Pancreas (tissue), 10 donors: Measurements from ENCODE around the gene TCF4. TPM values are rescaled to one million over a fixed set of nuclear protein-coding genes. Genes with fewer than 3 reads are reported as not detected.
A peak's percentile ranks its signal among the peaks of the same experiment; 100 is the strongest.

Source experiments
- ATAC-seq, 4 donors: fragments of 200-7000 bp; cut with Tn5 transposase; one replicate each; pipeline versions ENCODE4 v1.8.0 to v1.9.1; 2020; ENCODE audit warnings: mild to moderate bottlenecking in 4 of 4, moderate library complexity in 4 of 4
- DNase-seq, 6 donors: peaks; one replicate each; pipeline ENCODE4 v3.0.0-alpha.2; 2020
- FAIRE-seq: peaks from 2 replicates; lab custom pipeline; 2012; peaks lifted over from hg19 to GRCh38; lab: Jason Lieb, UNC
- H3K27ac ChIP-seq, 4 donors: fragments of 200-600 bp; sonication (generic); 1 replicate in 3 of 4; 2 replicates in 1 of 4; pipeline versions ENCODE4 v1.5.0 to v1.8.0; 2020
- H3K27me3 ChIP-seq, 4 donors: fragments of 200-600 bp; one replicate each; pipeline ENCODE4 v1.8.0; 2021
- H3K36me3 ChIP-seq, 3 donors: fragments of 200-600 bp; sonication (generic) in 1 of 3; one replicate each; pipeline versions ENCODE4 v1.5.0 to v1.8.0; 2020 to 2021
- H3K4me1 ChIP-seq, 3 donors: fragments of 200-600 bp; one replicate each; pipeline ENCODE4 v1.8.0; 2021
- H3K4me3 ChIP-seq, 4 donors: fragments of 200-600 bp; sonication (generic) in 2 of 4; one replicate each; pipeline versions ENCODE4 v1.5.0 to v1.8.0; 2020 to 2021
- H3K9me3 ChIP-seq, 4 donors: fragments of 200-600 bp; one replicate each; pipeline ENCODE4 v1.8.0; 2021
- CTCF ChIP-seq, 4 donors: fragments of 200-600 bp; sonication (generic) in 3 of 4; IDR thresholded peaks; one replicate each; pipeline versions ENCODE4 v1.5.0 to v1.8.0; 2021; ENCODE audit warnings: antibody characterized with exemption in 4 of 4
- WGBS, 2 donors: extraction: QIAGEN DNeasy Blood & Tissue Kit; methylation state at CpG; one replicate each; pipeline ENCODE4 v1.1.7; 2013; 5-methylcytosine and 5-hydroxymethylcytosine counted together
- intact Hi-C, 3 donors: fragments of 100-400 bp; cut with DNase I; formaldehyde crosslinking; loops; one replicate each; pipeline versions ENCODE4 v1.11.1 to v1.14.2; 2022
- polyA plus RNA-seq, 2 donors: library from polyadenylated mRNA; stranded (reverse); fragments of 200-250 nt; gene quantifications; one replicate each; pipeline ENCODE4 v1.2.3, GENCODE V29; 2013
- total RNA-seq, 6 donors: library from RNA; stranded (reverse); fragmentation: NEBNext Ultra II Directional in 4 of 6; extraction: Animal tissue kit (Norgen Biotek cat#: 25700) in 4 of 6; gene quantifications; one replicate each; pipeline versions ENCODE4 v1.2.1 to v1.2.4, GENCODE V29; 2021 to 2023
- donor health status: healthy with polysubstance abuse.
- donor health status: DM: no; HTN: no; CAD: no; lungs with moderate emphysema.
- donor health status: DM: no; HTN: no; CAD: no.
- donor health status: control.
- donor health status: control.
- donor health status: Bipolar disorder and iron deficiency.
- donor health status: DM: yes; HTN: yes; CAD: no.
- donor health status: DM: no; HTN: no; CAD: no.
- donor health status: DM: no; HTN: no; CAD: no.
- donor health status: DM: yes; HTN: yes; CAD: no.

TCF4 gene
- total and polyA plus RNA-seq, 8 donors = 4.4 to 27.9 (median 10.5) TPM

GRCh38 chr18:55321265-55322177 is 266.5 kb downstream of the TCF4 start:
- ATAC-seq = peak; percentile 85 to 95 (median 90)
- Histone ChIP-seq H3K9me3 (no peaks in the 10 kb centered on the region), H3K27me3 (peaks cover 0 to 39% (median 12%) of the 10 kb centered on the region in 4 donors), H3K27ac (peak overlapping the region in 2 of 4 donors; percentile 48 to 79), H3K36me3 (no peaks in the 10 kb centered on the region), H3K4me1 (no peaks in the 10 kb centered on the region), H3K4me3 (peak overlapping the region; percentile 11 to 40 (median 22))
- intact Hi-C loops = no loop called here
- WGBS, 2 donors = 9 to 10% methylated on average over 31 of the region's 31 CpGs
- peak; percentile 29 for FAIRE-seq
- TF ChIP-seq CTCF (IDR thresholded peaks at IDR 0.05) = no peak
- DNase-seq = peak; percentile 63 to 86 (median 70)

GRCh38 chr18:55320424-55321264 is 267.3 kb downstream of the TCF4 start:
- H3K4me3 ChIP-seq = peak overlapping the region in 1 of 4 donors; percentile 40

GRCh38 chr18:55319459-55320193 is 268.4 kb downstream of the TCF4 start:
- intact Hi-C loops = no loop called here
- no peaks in the 10 kb centered on the region for H3K36me3 ChIP-seq
- DNase-seq (no peak), FAIRE-seq (peak; percentile 53), ATAC-seq (no peak)
- 81 to 83% methylated on average over 6 of the region's 6 CpGs for WGBS, 2 donors
- no peaks in the 10 kb centered on the region for H3K9me3 ChIP-seq
- peak overlapping the region in 1 of 4 donors; percentile 79 for H3K27ac ChIP-seq
- H3K4me1 ChIP-seq = no peaks in the 10 kb centered on the region
- no peak for TF ChIP-seq CTCF (IDR thresholded peaks at IDR 0.05)
- H3K27me3 ChIP-seq = peaks cover 0 to 25% (median 6%) of the 10 kb centered on the region in 4 donors
- H3K4me3 ChIP-seq = no peak overlapping the region

More at GRCh38 chr18:55320424-55321264, 267.3 kb downstream of the TCF4 start:
- Histone ChIP-seq H3K36me3 (no peaks in the 10 kb centered on the region), H3K27me3 (peaks cover 0 to 33% (median 11%) of the 10 kb centered on the region in 4 donors), H3K27ac (peak overlapping the region in 2 of 4 donors; percentile 48 to 79), H3K4me1 (no peaks in the 10 kb centered on the region), H3K9me3 (no peaks in the 10 kb centered on the region)
- intact Hi-C loops = no loop called here
- no peak for FAIRE-seq
- no peak for TF ChIP-seq CTCF (IDR thresholded peaks at IDR 0.05)
- DNase-seq = no peak
- WGBS, 2 donors = 75 to 76% methylated on average over 8 of the region's 8 CpGs
- no peak for ATAC-seq

- ATAC-seq (no peak), FAIRE-seq (no peak), DNase-seq (no peak)
- Histone ChIP-seq H3K4me3 (no peak overlapping the region), H3K9me3 (no peaks in the 10 kb centered on the region), H3K36me3 (no peaks in the 10 kb centered on the region), H3K27me3 (peaks cover 0 to 19% (median 6%) of the 10 kb centered on the region in 4 donors), H3K27ac (no peak overlapping the region), H3K4me1 (no peaks in the 10 kb centered on the region)
- TF ChIP-seq CTCF (IDR thresholded peaks at IDR 0.05) = no peak
- whole genome bisulfite sequencing, 2 donors = 78 to 81% methylated on average over 3 of the region's 3 CpGs
- intact Hi-C loops = no loop called here
Measured at GRCh38 chr18:55318951-55319441, 269.0 kb downstream of the TCF4 start.
